Activated CD4-positive, alpha-beta memory T cell treated with anti-CD3 and anti-CD28 coated beads for 36 hours (primary cell): Measurements from ENCODE around the gene ZBTB4. TPM values are rescaled to one million over a fixed set of nuclear protein-coding genes. Genes with fewer than 3 reads are reported as not detected.
A peak's percentile ranks its signal among the peaks of the same experiment; 100 is the strongest.

ENCODE experiments used
- CTCF ChIA-PET: fragments of 350-600 bp; sonication (Branson Sonifier 250); formaldehyde crosslinking; loops from one replicate; lab custom pipeline; 2021; ENCODE audit warnings: antibody characterized with exemption, inconsistent platforms; lab: Charles Lee
- POLR2A ChIA-PET: fragments of 350-600 bp; sonication (Branson Sonifier 250); formaldehyde crosslinking; loops from one replicate; lab custom pipeline; 2021; ENCODE audit warnings: antibody characterized with exemption; lab: Charles Lee
- DNase-seq: peaks from one replicate; pipeline ENCODE4 v3.0.0-alpha.2; 2020
- H3K27ac Mint-ChIP-seq: one replicate; pipeline ENCODE4 v1.8.0; 2021; ENCODE audit warnings: mixed read lengths
- H3K27me3 Mint-ChIP-seq: one replicate; pipeline ENCODE4 v1.8.0; 2021; ENCODE audit warnings: mixed read lengths
- H3K36me3 Mint-ChIP-seq: one replicate; pipeline ENCODE4 v1.8.0; 2021; ENCODE audit warnings: mixed read lengths
- H3K4me1 Mint-ChIP-seq: one replicate; pipeline ENCODE4 v1.8.0; 2021; ENCODE audit warnings: low read depth, mixed read lengths
- H3K4me3 Mint-ChIP-seq: one replicate; pipeline ENCODE4 v1.8.0; 2021; ENCODE audit warnings: mild to moderate bottlenecking, mixed read lengths
- H3K9me3 Mint-ChIP-seq: one replicate; pipeline ENCODE4 v1.8.0; 2021; ENCODE audit warnings: mixed read lengths
- intact Hi-C: fragments of 100-400 bp; cut with micrococcal nuclease; formaldehyde crosslinking; loops from one replicate; pipeline ENCODE4 v1.15.1; 2023
- total RNA-seq, 2 experiments: library from RNA; stranded (reverse); gene quantifications; one replicate each; pipeline ENCODE4 v1.2.3, GENCODE V29; 2021

Gene ZBTB4
- total RNA-seq: 10 to 100 TPM; 16.5 to 16.7 TPM

- ChIA-PET CTCF (interaction anchor here (0.9 to 6.2 kb wide), 4 partner anchors 43 to 155 kb away, joined by 3 to 54 read pairs (median 5); partner anchors contain the start of genes TMEM102 and TMEM95), POLR2A (interaction anchor here (0.6 to 1.3 kb wide), 7 partner anchors 25 to 208 kb away, joined by 3 to 6 read pairs (median 4); partner anchors contain the start of genes MPDU1, NEURL4 and TP53)
These were observed at the start of gene ZBTB4 for GRCh38 chr17:7479213-7480088. TSS of gene ZBTB4 (minus strand) at chr17:7479631. CDS start at chr17:7466801, 12,830 bp downstream.

GRCh38 chr17:7528842-7529241 lies 49.4 kb upstream of the ZBTB4 start:
- CTCF ChIA-PET: interaction anchor here (1.9 kb wide), 1 partner anchor 32 kb away, joined by 8 read pairs; no protein-coding TSS in a partner anchor
- intact Hi-C loops: no loop called here
- H3K36me3 Mint-ChIP-seq: peaks cover 6% of the 10 kb centered on the region
- H3K27me3 Mint-ChIP-seq: no peaks in the 10 kb centered on the region
- no peaks in the 10 kb centered on the region for H3K4me1 Mint-ChIP-seq
- peaks cover 18% of the 10 kb centered on the region for H3K9me3 Mint-ChIP-seq
- POLR2A ChIA-PET: no interaction called here
- DNase-seq: no peak
- no peak overlapping the region for H3K27ac Mint-ChIP-seq
- H3K4me3 Mint-ChIP-seq: no peak overlapping the region

More at GRCh38 chr17:7479213-7480088, at the start of gene ZBTB4:
- intact Hi-C loops: loop anchor here (1.0 to 5.0 kb wide), 3 partner anchors 24 to 208 kb away; partner anchors contain the start of genes KCTD11, TP53 and WRAP53
- peaks cover 62% of the 10 kb centered on the region for H3K4me1 Mint-ChIP-seq
- peak; percentile 68 for DNase-seq
- H3K4me3 Mint-ChIP-seq: peak within 1 kb of the TSS; percentile 89
- H3K27ac Mint-ChIP-seq: peak within 1 kb of the TSS; percentile 92
- no peaks in the 10 kb centered on the region for H3K9me3 Mint-ChIP-seq
- H3K27me3 Mint-ChIP-seq: no peaks in the 10 kb centered on the region
- H3K36me3 Mint-ChIP-seq: peaks cover 3% of the 10 kb centered on the region

- Mint-ChIP-seq H3K27ac (no peak overlapping the region), H3K9me3 (peaks cover 8% of the 10 kb centered on the region), H3K4me1 (peaks cover 4% of the 10 kb centered on the region), H3K4me3 (no peak overlapping the region), H3K27me3 (no peaks in the 10 kb centered on the region), H3K36me3 (peaks cover 2% of the 10 kb centered on the region)
- CTCF ChIA-PET: interaction anchor here (0.6 to 5.5 kb wide), 27 partner anchors 9 to 422 kb away, joined by 3 to 99 read pairs (median 3); partner anchors contain the start of genes MPDU1, SENP3, SOX15 and TMEM256
- POLR2A ChIA-PET: interaction anchor here (0.8 to 1.2 kb wide), 3 partner anchors 38 to 288 kb away, joined by 3 to 6 read pairs (median 3); partner anchors contain the start of genes DVL2 and MPDU1
- intact Hi-C loops: loop anchor here (1.0 kb wide), 1 partner anchor 38 kb away; the partner anchor contains the start of gene SENP3
- peak; percentile 65 for DNase-seq
These were observed 43.6 kb upstream of the ZBTB4 start for GRCh38 chr17:7523033-7523432.

GRCh38 chr17:7515911-7516610 lies 36.6 kb upstream of the ZBTB4 start:
- intact Hi-C loops: no loop called here
- H3K27ac Mint-ChIP-seq: no peak overlapping the region
- POLR2A ChIA-PET: no interaction called here

GRCh38 chr17:7513850-7514419 lies 34.5 kb upstream of the ZBTB4 start:
- Mint-ChIP-seq H3K4me1 (no peaks in the 10 kb centered on the region), H3K9me3 (no peaks in the 10 kb centered on the region), H3K4me3 (no peak overlapping the region), H3K27ac (no peak overlapping the region), H3K36me3 (peaks cover 38% of the 10 kb centered on the region), H3K27me3 (no peaks in the 10 kb centered on the region)
- CTCF ChIA-PET: interaction anchor here (0.7 to 5.4 kb wide), 29 partner anchors 8 to 416 kb away, joined by 3 to 148 read pairs (median 4); partner anchors contain the start of genes CD68, CHRNB1, SAT2 and SENP3
- intact Hi-C loops: loop anchor here (1.0 kb wide), 1 partner anchor 47 kb away; the partner anchor contains the start of gene SENP3
- no peak for DNase-seq
- POLR2A ChIA-PET: interaction anchor here (1.0 to 1.2 kb wide), 4 partner anchors 28 to 131 kb away, joined by 3 to 10 read pairs (median 4); partner anchors contain the start of genes SENP3 and TNFSF12

More at GRCh38 chr17:7515911-7516610, 36.6 kb upstream of the ZBTB4 start:
- Mint-ChIP-seq H3K9me3 (no peaks in the 10 kb centered on the region), H3K36me3 (peaks cover 21% of the 10 kb centered on the region), H3K4me1 (no peaks in the 10 kb centered on the region), H3K4me3 (no peak overlapping the region), H3K27me3 (no peaks in the 10 kb centered on the region)
- DNase-seq: no peak
- CTCF ChIA-PET: interaction anchor here (0.7 to 5.4 kb wide), 18 partner anchors 10 to 172 kb away, joined by 3 to 148 read pairs (median 5); partner anchors contain the start of genes CHRNB1, SENP3, SOX15 and TMEM95

GRCh38 chr17:7512824-7513540 lies 33.6 kb upstream of the ZBTB4 start:
- no peak for DNase-seq
- POLR2A ChIA-PET: interaction anchor here (0.6 to 1.2 kb wide), 5 partner anchors 27 to 130 kb away, joined by 3 to 10 read pairs (median 3); partner anchors contain the start of genes MPDU1, SENP3 and TNFSF12
- intact Hi-C loops: no loop called here
- no peaks in the 10 kb centered on the region for H3K9me3 Mint-ChIP-seq
- no peak overlapping the region for H3K27ac Mint-ChIP-seq
- no peaks in the 10 kb centered on the region for H3K4me1 Mint-ChIP-seq
- CTCF ChIA-PET: interaction anchor here (0.6 to 5.4 kb wide), 17 partner anchors 8 to 175 kb away, joined by 3 to 148 read pairs (median 5); partner anchors contain the start of genes SAT2, SENP3, SOX15 and TMEM95
- peaks cover 48% of the 10 kb centered on the region for H3K36me3 Mint-ChIP-seq
- H3K27me3 Mint-ChIP-seq: no peaks in the 10 kb centered on the region
- H3K4me3 Mint-ChIP-seq: no peak overlapping the region

GRCh38 chr17:7512105-7512504 lies 32.7 kb upstream of the ZBTB4 start:
- CTCF ChIA-PET: interaction anchor here (1.3 to 5.4 kb wide), 3 partner anchors 11 to 49 kb away, joined by 4 to 148 read pairs (median 18); partner anchors contain the start of gene SENP3
- no peaks in the 10 kb centered on the region for H3K4me1 Mint-ChIP-seq
- H3K36me3 Mint-ChIP-seq: peaks cover 50% of the 10 kb centered on the region
- DNase-seq: no peak
- no peaks in the 10 kb centered on the region for H3K27me3 Mint-ChIP-seq
- POLR2A ChIA-PET: no interaction called here
- H3K4me3 Mint-ChIP-seq: no peak overlapping the region
- H3K27ac Mint-ChIP-seq: no peak overlapping the region
- intact Hi-C loops: no loop called here
- H3K9me3 Mint-ChIP-seq: no peaks in the 10 kb centered on the region

- Mint-ChIP-seq H3K9me3 (no peaks in the 10 kb centered on the region), H3K36me3 (peaks cover 57% of the 10 kb centered on the region), H3K27ac (no peak overlapping the region), H3K4me1 (no peaks in the 10 kb centered on the region), H3K4me3 (no peak overlapping the region), H3K27me3 (no peaks in the 10 kb centered on the region)
- intact Hi-C loops: no loop called here
- no peak for DNase-seq
- CTCF ChIA-PET: interaction anchor here (5.4 kb wide), 1 partner anchor 50 kb away, joined by 148 read pairs; the partner anchor contains the start of gene SENP3
- POLR2A ChIA-PET: no interaction called here
These were observed 31.7 kb upstream of the ZBTB4 start for GRCh38 chr17:7511108-7511507.

GRCh38 chr17:7509937-7510336 lies 30.5 kb upstream of the ZBTB4 start:
- POLR2A ChIA-PET: no interaction called here
- no peak overlapping the region for H3K4me3 Mint-ChIP-seq
- no peaks in the 10 kb centered on the region for H3K27me3 Mint-ChIP-seq
- H3K36me3 Mint-ChIP-seq: peaks cover 62% of the 10 kb centered on the region
- no peak for DNase-seq
- no peaks in the 10 kb centered on the region for H3K4me1 Mint-ChIP-seq
- intact Hi-C loops: no loop called here
- no peak overlapping the region for H3K27ac Mint-ChIP-seq
- CTCF ChIA-PET: interaction anchor here (3.6 kb wide), 1 partner anchor 51 kb away, joined by 21 read pairs; the partner anchor contains the start of gene SENP3
- no peaks in the 10 kb centered on the region for H3K9me3 Mint-ChIP-seq

- POLR2A ChIA-PET: no interaction called here
- intact Hi-C loops: no loop called here
These were observed 29.4 kb upstream of the ZBTB4 start for GRCh38 chr17:7508846-7509245.

More at GRCh38 chr17:7508846-7509245, 29.4 kb upstream of the ZBTB4 start:
- H3K4me1 Mint-ChIP-seq: no peaks in the 10 kb centered on the region
- no peaks in the 10 kb centered on the region for H3K9me3 Mint-ChIP-seq
- H3K27ac Mint-ChIP-seq: no peak overlapping the region
- peaks cover 67% of the 10 kb centered on the region for H3K36me3 Mint-ChIP-seq
- no peaks in the 10 kb centered on the region for H3K27me3 Mint-ChIP-seq
- CTCF ChIA-PET: interaction anchor here (1.4 to 3.6 kb wide), 3 partner anchors 14 to 123 kb away, joined by 3 to 21 read pairs (median 4); partner anchors contain the start of gene SENP3
- no peak for DNase-seq
- no peak overlapping the region for H3K4me3 Mint-ChIP-seq
